OCI-LY7 (cell line): ENCODE data around the gene PGAM5. TPM values are rescaled to one million over a fixed set of nuclear protein-coding genes. Genes with fewer than 3 reads are reported as not detected.

Experiments used
- BruUV-seq: library from RNA; stranded (reverse); fragments of 400-500 nt; replicated peaks from 2 replicates; lab custom pipeline; 2021; lab: Mats Ljungman, UMichigan
- CTCF ChIA-PET: fragments of 300-600 bp; sonication (Branson Sonifier 250); formaldehyde crosslinking; loops from one replicate; lab custom pipeline; 2022; ENCODE audit warnings: antibody characterized with exemption; ENCODE audit not compliant: unreplicated experiment; lab: Charles Lee
- POLR2A ChIA-PET: fragments of 300-600 bp; sonication (Branson Sonifier 250); formaldehyde crosslinking; loops from one replicate; lab custom pipeline; 2022; ENCODE audit warnings: antibody characterized with exemption; lab: Charles Lee
- DNase-seq: peaks from one replicate; pipeline ENCODE4 v3.0.0-alpha.2; 2015; ENCODE audit warnings: low spot score
- H2AFZ ChIP-seq: fragments of 200-600 bp; sonication (generic), shearing (Covaris generic); 2 replicates; pipeline ENCODE4 v1.6.1; 2014; ENCODE audit warnings: mild to moderate bottlenecking, antibody characterized with exemption, low read length, moderate library complexity
- H3K27ac ChIP-seq: fragments of 200-600 bp; sonication (generic); 2 replicates; pipeline ENCODE4 v1.5.1; 2014; ENCODE audit warnings: mixed run types, low read depth, mild to moderate bottlenecking, moderate library complexity, low read length, inconsistent platforms; ENCODE audit not compliant: poor library complexity, severe bottlenecking
- H3K36me3 ChIP-seq: fragments of 200-600 bp; sonication (generic); 2 replicates; pipeline ENCODE4 v1.6.1; 2014; ENCODE audit warnings: mild to moderate bottlenecking, antibody characterized with exemption, low read length, moderate library complexity, mixed read lengths; ENCODE audit not compliant: insufficient read depth
- H3K4me1 ChIP-seq: fragments of 200-600 bp; sonication (generic); 2 replicates; pipeline ENCODE4 v1.5.1; 2014; ENCODE audit warnings: mild to moderate bottlenecking, low read length; ENCODE audit not compliant: insufficient read depth, poor library complexity, severe bottlenecking
- H3K4me2 ChIP-seq: fragments of 200-600 bp; sonication (generic); 2 replicates; pipeline ENCODE4 v1.6.1; 2014; ENCODE audit warnings: mild to moderate bottlenecking, low read length
- H3K4me3 ChIP-seq: fragments of 200-600 bp; sonication (generic); 2 replicates; pipeline ENCODE4 v1.5.1; 2014; ENCODE audit warnings: mild to moderate bottlenecking, low read depth, low read length; ENCODE audit not compliant: poor library complexity, severe bottlenecking
- H3K79me2 ChIP-seq: fragments of 200-600 bp; sonication (generic); 2 replicates; pipeline ENCODE4 v1.6.1; 2016; ENCODE audit warnings: low read depth, mild to moderate bottlenecking, low read length, moderate library complexity, mixed read lengths; ENCODE audit not compliant: insufficient read depth
- H3K9me2 ChIP-seq: fragments of 200-600 bp; sonication (generic); 2 replicates; pipeline ENCODE4 v1.6.1; 2016; ENCODE audit warnings: mild to moderate bottlenecking, low read length, mixed read lengths; ENCODE audit not compliant: insufficient read depth
- H3K9me3 ChIP-seq: fragments of 200-600 bp; sonication (generic); 2 replicates; pipeline ENCODE4 v1.6.1; 2014; ENCODE audit warnings: mild to moderate bottlenecking, mixed run types, low read length, mixed read lengths
- H4K20me1 ChIP-seq: fragments of 200-600 bp; sonication (generic); 2 replicates; pipeline ENCODE4 v1.6.1; 2014; ENCODE audit warnings: mild to moderate bottlenecking, antibody characterized with exemption, low read length, moderate library complexity, mixed read lengths; ENCODE audit not compliant: insufficient read depth
- EZH2phosphoT487 ChIP-seq: fragments of 200-600 bp; sonication (generic); IDR thresholded peaks from 2 replicates; pipeline ENCODE4 v1.6.1; 2018; ENCODE audit warnings: low read depth, borderline replicate concordance, mild to moderate bottlenecking, mixed run types, antibody characterized with exemption, low read length, moderate library complexity, mixed read lengths
- intact Hi-C: fragments of 100-400 bp; cut with micrococcal nuclease; formaldehyde crosslinking; loops from one replicate; pipeline ENCODE4 v1.10.0; 2022; ENCODE audit not compliant: unreplicated experiment
- total RNA-seq, 2 experiments: library from RNA; depleted of rRNA in 1 of 2; stranded (reverse); fragments of >200 nt in 1 of 2; shearing (Covaris generic) in 1 of 2; gene quantifications; 2 replicates each; pipeline ENCODE4 v1.2.3, GENCODE V29; 2014 to 2022
- TF ChIP-seq, protein P1 (sequence below): fragments of 200-600 bp; sonication (generic); conservative IDR thresholded peaks from 2 replicates; pipeline ENCODE4 v1.5.1; 2014; ENCODE audit warnings: mild to moderate bottlenecking, antibody characterized with exemption, low read length, moderate library complexity, mixed read lengths

PGAM5 gene
- total RNA-seq, 2 experiments from 2014 or later: 95.6 to 97.2 TPM

GRCh38 chr12:132736913-132737312 lies 26.3 kb downstream of the PGAM5 start:
- H3K36me3 ChIP-seq: peaks cover 99% of the 10 kb centered on the region
- H3K4me3 ChIP-seq: no peak overlapping the region
- intact Hi-C loops: no loop called here
- H3K79me2 ChIP-seq: no peaks in the 10 kb centered on the region
- H3K4me1 ChIP-seq: no peaks in the 10 kb centered on the region
- H4K20me1 ChIP-seq: 0 out of 2 replicates have a peak, but pooled peaks cover 3% of the 10 kb centered on the region
- H3K9me3 ChIP-seq: no peaks in the 10 kb centered on the region
- H2AFZ ChIP-seq: no peak overlapping the region
- H3K27ac ChIP-seq: no peak overlapping the region
- no peak for DNase-seq
- H3K4me2 ChIP-seq: no peak overlapping the region
- no peak for TF ChIP-seq EZH2phosphoT487
- TF ChIP-seq, protein P1, sequence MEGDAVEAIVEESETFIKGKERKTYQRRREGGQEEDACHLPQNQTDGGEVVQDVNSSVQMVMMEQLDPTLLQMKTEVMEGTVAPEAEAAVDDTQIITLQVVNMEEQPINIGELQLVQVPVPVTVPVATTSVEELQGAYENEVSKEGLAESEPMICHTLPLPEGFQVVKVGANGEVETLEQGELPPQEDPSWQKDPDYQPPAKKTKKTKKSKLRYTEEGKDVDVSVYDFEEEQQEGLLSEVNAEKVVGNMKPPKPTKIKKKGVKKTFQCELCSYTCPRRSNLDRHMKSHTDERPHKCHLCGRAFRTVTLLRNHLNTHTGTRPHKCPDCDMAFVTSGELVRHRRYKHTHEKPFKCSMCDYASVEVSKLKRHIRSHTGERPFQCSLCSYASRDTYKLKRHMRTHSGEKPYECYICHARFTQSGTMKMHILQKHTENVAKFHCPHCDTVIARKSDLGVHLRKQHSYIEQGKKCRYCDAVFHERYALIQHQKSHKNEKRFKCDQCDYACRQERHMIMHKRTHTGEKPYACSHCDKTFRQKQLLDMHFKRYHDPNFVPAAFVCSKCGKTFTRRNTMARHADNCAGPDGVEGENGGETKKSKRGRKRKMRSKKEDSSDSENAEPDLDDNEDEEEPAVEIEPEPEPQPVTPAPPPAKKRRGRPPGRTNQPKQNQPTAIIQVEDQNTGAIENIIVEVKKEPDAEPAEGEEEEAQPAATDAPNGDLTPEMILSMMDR: no peak
- BruUV-seq: no TSS peak
- CTCF ChIA-PET: no interaction called here
- POLR2A ChIA-PET: no interaction called here
- no peaks in the 10 kb centered on the region for H3K9me2 ChIP-seq

DNA sequence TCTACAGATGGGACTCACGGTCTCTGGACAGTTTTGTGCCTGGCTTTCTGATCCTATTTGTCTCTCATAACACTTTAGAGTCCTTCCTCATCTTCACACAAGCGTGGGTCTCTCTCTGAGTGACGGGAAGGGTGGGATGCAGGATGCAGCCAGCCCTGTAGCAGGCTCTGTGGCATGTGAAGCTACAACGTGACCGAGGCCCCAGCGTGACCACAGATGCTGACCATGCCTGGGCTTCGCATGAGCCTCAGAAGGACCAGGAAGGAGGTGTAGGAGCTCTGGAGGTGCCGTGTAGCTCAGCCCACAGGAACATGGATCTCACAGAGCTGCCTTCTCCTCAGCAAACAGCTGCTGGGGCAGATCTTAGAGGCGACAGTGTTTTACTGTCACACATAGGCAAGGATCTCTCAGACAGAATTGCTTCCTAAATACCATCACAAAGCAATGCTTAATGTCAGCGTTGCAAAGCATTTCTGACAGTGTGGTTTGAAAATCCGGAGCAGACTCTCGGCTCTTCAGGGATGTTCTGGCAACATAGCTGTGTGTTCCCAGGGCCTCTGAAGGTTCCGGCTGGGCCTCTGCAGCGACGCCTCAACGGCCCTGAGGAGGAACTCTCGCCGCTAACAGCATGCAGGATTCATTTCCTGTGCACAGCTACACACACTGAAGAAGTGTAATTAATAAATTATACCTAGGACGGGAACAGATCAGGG lies 29.1 kb downstream of the PGAM5 start:
- Histone ChIP-seq H3K79me2 (peaks cover 12% of the 10 kb centered on the region; the same call in 1 of the 2 replicates), H4K20me1 (0 out of 2 replicates have a peak, but pooled peaks cover 8% of the 10 kb centered on the region), H3K9me3 (no peaks in the 10 kb centered on the region), H3K36me3 (peaks cover 100% of the 10 kb centered on the region), H2AFZ (no peak overlapping the region), H3K4me3 (no peak overlapping the region), H3K27ac (no peak overlapping the region), H3K9me2 (no peaks in the 10 kb centered on the region), H3K4me2 (no peak overlapping the region), H3K4me1 (no peaks in the 10 kb centered on the region)
- TF ChIP-seq, protein P1: no peak
- no peak for TF ChIP-seq EZH2phosphoT487
- intact Hi-C loops: no loop called here
- POLR2A ChIA-PET: no interaction called here
- BruUV-seq: no TSS peak
- CTCF ChIA-PET: no interaction called here
- DNase-seq: no peak

GRCh38 chr12:132740313-132740646 lies 29.6 kb downstream of the PGAM5 start:
- no peaks in the 10 kb centered on the region for H3K4me1 ChIP-seq
- intact Hi-C loops: no loop called here
- H3K4me3 ChIP-seq: no peak overlapping the region
- no peaks in the 10 kb centered on the region for H3K9me3 ChIP-seq
- no TSS peak for BruUV-seq
- no peaks in the 10 kb centered on the region for H3K9me2 ChIP-seq
- ChIA-PET POLR2A (no interaction called here), CTCF (no interaction called here)
- H3K36me3 ChIP-seq: peaks cover 100% of the 10 kb centered on the region
- TF ChIP-seq EZH2phosphoT487: no peak
- TF ChIP-seq, protein P1: no peak
- DNase-seq: no peak
- H2AFZ ChIP-seq: no peak overlapping the region
- peaks cover 12% of the 10 kb centered on the region; the same call in 1 of the 2 replicates for H3K79me2 ChIP-seq
- no peak overlapping the region for H3K27ac ChIP-seq
- H3K4me2 ChIP-seq: no peak overlapping the region
- 0 out of 2 replicates have a peak, but pooled peaks cover 8% of the 10 kb centered on the region for H4K20me1 ChIP-seq
